Fibroblast of lung (primary cell): Measurements from ENCODE around the gene INSR.

Experiments
- CTCF ChIP-seq, 2 donors: IDR thresholded peaks in 1 of 2; conservative IDR thresholded peaks in 1 of 2; 1 replicate in 1 of 2; 2 replicates in 1 of 2; pipeline ENCODE4 v1.5.1; 2011 to 2012; ENCODE audit warnings: low read length in 2 of 2, control low read depth in 1 of 2, inconsistent platforms in 1 of 2, low read depth in 1 of 2, mild to moderate bottlenecking in 1 of 2
- EZH2 ChIP-seq: IDR thresholded peaks from 2 replicates; pipeline ENCODE4 v1.5.1; 2012; ENCODE audit warnings: low read length, control low read depth, mild to moderate bottlenecking; ENCODE audit errors: missing control alignments

- TF ChIP-seq CTCF (conservative IDR thresholded peaks at IDR 0.05 in 1 of 2, IDR thresholded peaks at IDR 0.05 in 1 of 2; ENCODE audit: low read depth in 1 of 2, low read length in 2 of 2): no peak
- TF ChIP-seq EZH2: no peak
Measured at GRCh38 chr19:7223429-7223828, 70.8 kb downstream of the INSR start.
